K562 (cell line): ENCODE data around the gene DYNC2H1. TPM values are rescaled to one million over a fixed set of nuclear protein-coding genes. Genes with fewer than 3 reads are reported as not detected.

Experiments
- CBFA2T3 ChIP-seq: fragments of 450-650 bp; IDR thresholded peaks from 2 replicates; pipeline ENCODE4 v1.6.1; 2017
- ELF1 ChIP-seq: fragments of 200-800 bp; sonication (Bioruptor generic); IDR thresholded peaks from 2 replicates; pipeline ENCODE4 v1.6.1; 2016; ENCODE audit warnings: missing genetic modification characterization, missing compliant biosample characterization
- EWSR1 ChIP-seq: fragments of 450-650 bp; IDR thresholded peaks from 2 replicates; pipeline ENCODE4 v1.6.1; 2018; ENCODE audit warnings: borderline replicate concordance, mild to moderate bottlenecking, low read depth, moderate library complexity; ENCODE audit not compliant: partially characterized antibody
- FOSL1 ChIP-seq: fragments of 200-800 bp; sonication (Bioruptor generic); conservative IDR thresholded peaks from 2 replicates; pipeline ENCODE4 v1.6.1; 2016; ENCODE audit warnings: missing genetic modification characterization, missing compliant biosample characterization
- HMBOX1 ChIP-seq: sonication (generic); IDR thresholded peaks from 2 replicates; pipeline ENCODE4 v1.6.1; 2016
- KLF10 ChIP-seq: fragments of 250-450 bp; sonication (Bioruptor Pico); IDR thresholded peaks from 2 replicates; pipeline ENCODE4 v1.6.1; 2021; ENCODE audit warnings: matching md5 sums
- LARP7 ChIP-seq: fragments of 450-650 bp; IDR thresholded peaks from 2 replicates; pipeline ENCODE4 v1.6.1; 2016
- MBD2 ChIP-seq: sonication (generic); IDR thresholded peaks from 2 replicates; pipeline ENCODE4 v1.6.1; 2016; ENCODE audit warnings: low read depth, borderline replicate concordance
- MTF1 ChIP-seq: fragments of 250-450 bp; sonication (Bioruptor Pico); IDR thresholded peaks from 2 replicates; pipeline ENCODE4 v1.9.0; 2021; ENCODE audit warnings: moderate library complexity, mild to moderate bottlenecking, inconsistent platforms, borderline replicate concordance
- MYC ChIP-seq, 2 experiments: fragments of 250-450 bp in 1 of 2; sonication (Bioruptor Pico) in 1 of 2; IDR thresholded peaks; 2 replicates each; pipeline versions ENCODE4 v1.5.1 to v1.6.1; 2012 to 2021; ENCODE audit warnings: low read depth in 2 of 2, borderline replicate concordance in 1 of 2, improper control_type of control experiment in 1 of 2, low read length in 1 of 2, mild to moderate bottlenecking in 1 of 2, moderate library complexity in 1 of 2
- NCOA6 ChIP-seq: fragments of 450-650 bp; IDR thresholded peaks from 2 replicates; pipeline ENCODE4 v1.6.1; 2017; ENCODE audit warnings: mild to moderate bottlenecking
- NFYB ChIP-seq: IDR thresholded peaks from 2 replicates; pipeline ENCODE4 v1.6.1; 2011; ENCODE audit warnings: mild to moderate bottlenecking, moderate library complexity; ENCODE audit not compliant: insufficient read length; ENCODE audit errors: extremely low read depth
- NR2F6 ChIP-seq: fragments of 450-650 bp; formaldehyde crosslinking; IDR thresholded peaks from 2 replicates; pipeline ENCODE4 v1.4.0; 2020; ENCODE audit warnings: mild to moderate bottlenecking
- NRF1 ChIP-seq, 2 experiments: fragments of 450-650 bp; IDR thresholded peaks in 1 of 2; conservative IDR thresholded peaks in 1 of 2; 2 replicates each; pipeline ENCODE4 v1.6.1; 2014; ENCODE audit warnings: mild to moderate bottlenecking in 2 of 2
- PCBP1 ChIP-seq: fragments of 200-400 bp; formaldehyde crosslinking; IDR thresholded peaks from 2 replicates; pipeline ENCODE4 v1.6.1; 2018; ENCODE audit warnings: mild to moderate bottlenecking, low read depth, low read length; ENCODE audit not compliant: poor library complexity, severe bottlenecking
- STAG1 ChIP-seq: sonication (generic); formaldehyde crosslinking; IDR thresholded peaks from 2 replicates; pipeline ENCODE4 v1.5.0; 2020; ENCODE audit warnings: missing genetic modification reagents, borderline replicate concordance
- ZBTB33 ChIP-seq: sonication (generic); formaldehyde crosslinking; IDR thresholded peaks from 2 replicates; pipeline ENCODE4 v1.8.1; 2023; ENCODE audit warnings: mild to moderate bottlenecking, missing genetic modification reagents
- ZBTB34 ChIP-seq: fragments of 250-450 bp; sonication (Bioruptor Pico); IDR thresholded peaks from 2 replicates; pipeline ENCODE4 v1.8.0; 2021; ENCODE audit warnings: mild to moderate bottlenecking, moderate library complexity
- ZBTB8A ChIP-seq: fragments of 450-650 bp; IDR thresholded peaks from 2 replicates; pipeline ENCODE4 v1.6.1; 2018; ENCODE audit warnings: mild to moderate bottlenecking, moderate library complexity; ENCODE audit not compliant: partially characterized antibody
- ZNF224 ChIP-seq: sonication (generic); formaldehyde crosslinking; IDR thresholded peaks from 2 replicates; pipeline ENCODE4 v1.8.0; 2022; ENCODE audit warnings: mild to moderate bottlenecking, missing genetic modification reagents
- ZNF444 ChIP-seq: fragments of 250-450 bp; sonication (Bioruptor Pico); IDR thresholded peaks from 2 replicates; pipeline ENCODE4 v1.4.0; 2020; ENCODE audit warnings: mild to moderate bottlenecking, moderate library complexity
- ZNF57 ChIP-seq: fragments of 450-650 bp; formaldehyde crosslinking; IDR thresholded peaks from 2 replicates; pipeline ENCODE4 v1.4.0; 2020; ENCODE audit warnings: mild to moderate bottlenecking, moderate library complexity
- ZNF655 ChIP-seq: fragments of 250-450 bp; sonication (Bioruptor Pico); IDR thresholded peaks from 2 replicates; pipeline ENCODE4 v1.5.0; 2021
- polyA plus RNA-seq, 8 experiments: library from polyadenylated mRNA; depleted of rRNA in 4 of 8; stranded (reverse) in 5 of 8; unstranded in 3 of 8; fragments of >200 nt; fragmentation: Nextera tagmentation in 2 of 8; fragmentation: Illumina TruSeq in 1 of 8; extraction: Ambion mirVana in 2 of 8; extraction: Trizol in 1 of 8; gene quantifications; 2 replicates each; pipeline versions ENCODE4 v1.2.1 to v1.2.3, GENCODE V29; 2011 to 2014; ENCODE audit warnings: inconsistent platforms in 1 of 8, missing spikeins in 1 of 8
- total RNA-seq, 7 experiments: library from RNA; depleted of rRNA in 6 of 7; stranded (reverse); fragments of >200 nt in 6 of 7; fragmentation: Illumina TruSeq in 2 of 7; extraction: Trizol in 2 of 7; gene quantifications; 2 replicates each; pipeline versions ENCODE4 v1.2.1 to v1.2.3, GENCODE V29; 2011 to 2021; ENCODE audit warnings: low replicate concordance in 1 of 7

The DYNC2H1 gene
- total and polyA plus RNA-seq, 9 of the 15 experiments (the other 6 are each of a cell fraction or from before 2014, with no cell fraction given), result 0.08 to 0.64 (median 0.20) TPM

GRCh38 chr11:103108933-103109817, at the start of gene DYNC2H1 (continued):
- TF ChIP-seq MTF1 (no peak), MYC (IDR thresholded peaks at IDR 0.05; ENCODE audit: low read depth, low read length) (peak; percentile 85), MYC (CRISPR knock-in tag; IDR thresholded peaks at IDR 0.05; ENCODE audit: borderline replicate concordance, low read depth) (no peak), HMBOX1 (no peak), ZNF655 (CRISPR knock-in tag) (no peak), ZNF444 (CRISPR knock-in tag) (no peak), NFYB (no peak), ZBTB33 (no peak), ZBTB8A (no peak), STAG1 (CRISPR knock-in tag) (no peak), NRF1 (conservative IDR thresholded peaks at IDR 0.05 in 1 of 2, IDR thresholded peaks at IDR 0.05 in 1 of 2) (peak; percentile 88 to 90), ELF1 (tag) (no peak), LARP7 (no peak), NR2F6 (CRISPR knock-in tag) (no peak), CBFA2T3 (no peak), EWSR1 (no peak), PCBP1 (peak; percentile 74), ZNF57 (no peak), MBD2 (no peak), NCOA6 (peak; percentile 53; the same call in 1 of the 2 replicates), FOSL1 (no peak), ZBTB34 (CRISPR knock-in tag) (no peak), KLF10 (CRISPR knock-in tag) (no peak), ZNF224 (CRISPR knock-in tag) (no peak)
